Effector memory CD4-positive, alpha-beta T cell (primary cell): ENCODE data around the gene SEC61A2.

Source experiments
- DNase-seq, 3 donors: peaks; one replicate each; pipeline ENCODE4 v3.0.0-alpha.2; 2020
- H3K27ac ChIP-seq: 2 replicates; pipeline ENCODE4 v1.7.0; 2013; ENCODE audit warnings: mild to moderate bottlenecking, low read length, moderate library complexity; ENCODE audit not compliant: insufficient read depth, poor library complexity, severe bottlenecking
- H3K27me3 ChIP-seq: replicated peaks from 2 replicates; pipeline ENCODE4 v1.7.0; 2013; ENCODE audit warnings: mild to moderate bottlenecking, low read length; ENCODE audit not compliant: insufficient read depth, control insufficient read depth, poor library complexity, severe bottlenecking
- H3K36me3 ChIP-seq: 2 replicates; pipeline ENCODE4 v1.7.0; 2013; ENCODE audit warnings: mild to moderate bottlenecking, low read length, moderate library complexity; ENCODE audit not compliant: control insufficient read depth, insufficient read depth
- H3K4me1 ChIP-seq: 2 replicates; pipeline ENCODE4 v1.7.0; 2013; ENCODE audit warnings: low read length, mild to moderate bottlenecking; ENCODE audit not compliant: control insufficient read depth, insufficient read depth, poor library complexity, severe bottlenecking
- H3K4me3 ChIP-seq: 2 replicates; pipeline ENCODE4 v1.7.0; 2013; ENCODE audit warnings: low read length, low read depth, mild to moderate bottlenecking; ENCODE audit not compliant: insufficient read depth, poor library complexity, severe bottlenecking
- H3K9me3 ChIP-seq: 2 replicates; pipeline ENCODE4 v1.7.0; 2013; ENCODE audit warnings: mild to moderate bottlenecking, low read length, moderate library complexity; ENCODE audit not compliant: control insufficient read depth

SEC61A2 gene

DNA sequence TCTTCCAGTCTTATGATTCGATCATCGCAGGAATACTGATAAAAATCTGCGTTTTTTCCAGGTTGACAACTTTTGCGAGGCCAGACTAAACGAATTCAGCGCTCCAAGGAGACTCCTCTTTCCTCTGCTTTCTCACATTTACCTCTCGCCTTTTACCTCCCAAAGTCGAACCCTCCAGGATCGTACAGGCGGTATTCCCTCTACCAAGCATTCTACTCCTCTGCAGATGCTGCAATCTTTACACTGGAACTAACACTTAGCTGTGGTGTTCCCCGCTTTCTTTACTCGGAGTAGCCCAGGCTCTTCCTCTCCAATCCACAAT, 65.8 kb downstream of the SEC61A2 start:
- no peaks in the 10 kb centered on the region for H3K36me3 ChIP-seq
- H3K4me3 ChIP-seq: peak overlapping the region; percentile 94
- peak overlapping the region; percentile 97 for H3K27ac ChIP-seq
- H3K4me1 ChIP-seq: peaks cover 17% of the 10 kb centered on the region
- DNase-seq: no peak
- no peaks in the 10 kb centered on the region for H3K9me3 ChIP-seq
- no peaks in the 10 kb centered on the region for H3K27me3 ChIP-seq

DNA sequence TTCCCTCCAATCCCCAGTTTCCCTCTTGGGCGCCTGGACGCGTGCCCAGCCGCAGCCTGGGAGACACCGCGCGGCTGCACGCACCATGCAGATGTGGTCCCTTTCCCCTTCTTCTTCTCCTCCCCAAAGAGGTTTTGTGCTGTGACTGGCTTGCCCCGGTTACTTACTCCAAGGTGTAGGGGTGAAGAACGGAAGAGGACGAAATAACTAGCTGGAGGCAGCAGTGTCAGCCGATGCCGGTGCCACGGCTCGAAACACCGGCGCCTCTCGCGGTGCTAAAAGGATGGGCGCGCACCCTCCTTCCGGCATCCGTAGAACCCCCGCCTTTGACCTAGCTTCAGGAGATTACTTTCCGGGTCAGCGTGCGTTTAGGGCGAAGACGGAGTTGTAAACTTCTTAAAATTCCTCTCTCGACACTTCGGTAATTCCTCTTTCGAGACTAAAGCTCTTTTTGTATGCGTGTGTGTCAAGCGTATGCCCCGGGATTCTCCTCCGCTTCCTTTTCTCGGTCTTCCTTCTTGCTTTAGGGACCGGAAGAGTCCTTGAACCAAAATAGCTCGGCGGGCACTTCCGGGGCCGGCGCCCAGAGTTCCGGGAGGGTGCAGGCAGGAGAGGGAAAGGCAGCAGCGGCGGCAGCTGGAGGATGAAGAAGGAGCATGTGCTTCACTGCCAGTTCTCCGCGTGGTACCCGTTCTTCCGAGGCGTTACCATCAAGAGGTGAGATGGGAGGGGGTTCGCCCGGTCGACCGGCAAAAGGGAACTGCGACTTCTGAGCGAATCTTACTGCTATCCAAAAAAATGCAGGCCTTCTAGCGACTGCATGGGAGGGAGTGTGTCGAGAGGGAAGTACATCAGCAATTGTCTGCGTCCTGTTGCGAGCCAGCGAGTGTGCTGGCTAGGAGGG, 66.4 kb downstream of the SEC61A2 start, which contains the start of the genes CDC123 and NUDT5:
Gene CDC123, plus strand, starts transcription at position 586 of the 904 bp plus-strand sequence. Its CDS starts 58 bp downstream, at position 644.
Gene NUDT5, minus strand, starts transcription at position 289 of the 904 bp plus-strand sequence. CDS start 9,600 bp downstream, outside the sequence.
- Histone ChIP-seq H3K36me3 (no peaks in the 10 kb centered on the region), H3K9me3 (no peaks in the 10 kb centered on the region)
- peak; percentile 63 to 77 (median 76) for DNase-seq

DNA sequence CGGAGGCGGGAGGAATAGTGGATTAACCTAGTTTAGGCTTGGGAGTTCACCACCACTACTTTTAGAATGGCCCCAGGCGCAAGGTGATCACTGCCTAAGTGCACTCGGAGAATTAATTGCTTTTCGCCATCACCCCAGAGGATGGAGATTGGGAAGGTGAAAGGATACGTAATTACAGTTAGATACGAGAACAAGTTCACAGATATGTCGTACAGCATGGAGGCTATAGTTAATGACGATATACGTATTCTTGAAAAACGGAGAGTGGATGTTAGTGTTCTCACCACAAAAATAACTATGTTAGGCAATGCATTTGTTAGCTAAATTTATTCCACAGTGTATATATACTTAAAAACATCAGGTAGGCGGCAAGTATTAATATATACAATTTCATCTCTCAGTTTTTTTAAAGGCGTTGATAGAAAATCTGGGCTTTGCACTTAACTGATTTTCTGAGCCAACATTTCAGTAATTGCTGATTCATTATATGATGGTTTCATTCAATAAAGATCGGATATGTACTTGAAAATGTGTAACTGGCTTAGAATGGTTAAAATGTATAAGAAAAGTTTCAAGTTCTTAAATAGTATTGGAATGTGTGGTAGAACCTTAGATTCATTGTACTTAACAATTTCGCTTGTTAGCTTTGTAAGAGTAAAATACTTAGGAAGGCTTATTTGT, 67.2 kb downstream of the SEC61A2 start:
- no peak for DNase-seq
- H3K4me3 ChIP-seq: peak overlapping the region; percentile 94
- peaks cover 17% of the 10 kb centered on the region for H3K4me1 ChIP-seq
- no peaks in the 10 kb centered on the region for H3K9me3 ChIP-seq
- peak overlapping the region; percentile 97 for H3K27ac ChIP-seq
- no peaks in the 10 kb centered on the region for H3K36me3 ChIP-seq
- H3K27me3 ChIP-seq: no peaks in the 10 kb centered on the region

More for the DNA sequence above, 66.4 kb downstream of the SEC61A2 start, which contains the start of the genes CDC123 and NUDT5:
- peak within 1 kb of the TSS; percentile 94 for H3K4me3 ChIP-seq
- peaks cover 17% of the 10 kb centered on the region for H3K4me1 ChIP-seq
- H3K27me3 ChIP-seq: no peaks in the 10 kb centered on the region
- peak within 1 kb of the TSS; percentile 97 for H3K27ac ChIP-seq

DNA sequence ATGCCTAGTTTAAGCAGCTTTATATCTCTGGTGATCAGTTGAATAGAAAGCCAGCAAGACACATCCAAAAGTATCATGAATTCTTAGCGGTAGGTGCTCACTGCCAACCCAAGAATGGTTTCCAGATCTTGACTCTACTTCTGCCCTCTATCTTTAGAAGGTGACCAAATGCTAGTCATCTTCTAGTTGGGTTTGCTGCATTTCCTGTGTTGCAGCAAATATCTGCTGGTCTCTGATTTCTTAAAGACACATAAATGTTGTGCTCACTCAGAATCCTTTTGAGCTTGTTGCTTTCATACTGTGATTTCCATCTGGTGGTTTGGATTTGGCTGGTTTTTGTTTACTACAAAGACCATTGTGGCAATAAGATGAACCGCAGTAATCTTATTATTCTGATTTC, 68.7 kb downstream of the SEC61A2 start:
- Histone ChIP-seq H3K9me3 (no peaks in the 10 kb centered on the region), H3K36me3 (peaks cover 4% of the 10 kb centered on the region), H3K4me3 (no peak overlapping the region), H3K27ac (no peak overlapping the region), H3K27me3 (no peaks in the 10 kb centered on the region), H3K4me1 (peaks cover 17% of the 10 kb centered on the region)
- DNase-seq: no peak

DNA sequence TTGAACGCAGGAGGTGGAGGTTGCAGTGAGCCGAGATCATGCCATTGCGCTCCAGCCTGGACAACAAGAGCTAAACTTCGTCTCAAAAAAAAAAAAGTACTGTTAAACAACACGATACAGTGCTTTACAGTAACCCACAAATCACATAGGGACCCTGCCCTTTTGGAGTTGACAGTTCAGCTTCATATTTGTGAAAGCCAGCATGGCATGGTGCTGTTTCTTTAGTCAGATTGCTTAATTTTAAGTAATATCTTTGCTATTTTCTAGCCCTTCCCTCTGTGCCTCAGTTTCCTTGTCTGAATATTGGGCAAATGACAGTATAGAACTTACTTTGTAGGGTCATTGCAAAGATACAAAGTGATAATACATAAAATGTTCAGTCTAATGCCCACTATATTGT, 71.4 kb downstream of the SEC61A2 start:
- H3K27me3 ChIP-seq: no peaks in the 10 kb centered on the region
- no peak for DNase-seq
- H3K4me3 ChIP-seq: no peak overlapping the region
- no peaks in the 10 kb centered on the region for H3K9me3 ChIP-seq
- H3K27ac ChIP-seq: no peak overlapping the region
- H3K36me3 ChIP-seq: peaks cover 4% of the 10 kb centered on the region
- peaks cover 17% of the 10 kb centered on the region for H3K4me1 ChIP-seq

DNA sequence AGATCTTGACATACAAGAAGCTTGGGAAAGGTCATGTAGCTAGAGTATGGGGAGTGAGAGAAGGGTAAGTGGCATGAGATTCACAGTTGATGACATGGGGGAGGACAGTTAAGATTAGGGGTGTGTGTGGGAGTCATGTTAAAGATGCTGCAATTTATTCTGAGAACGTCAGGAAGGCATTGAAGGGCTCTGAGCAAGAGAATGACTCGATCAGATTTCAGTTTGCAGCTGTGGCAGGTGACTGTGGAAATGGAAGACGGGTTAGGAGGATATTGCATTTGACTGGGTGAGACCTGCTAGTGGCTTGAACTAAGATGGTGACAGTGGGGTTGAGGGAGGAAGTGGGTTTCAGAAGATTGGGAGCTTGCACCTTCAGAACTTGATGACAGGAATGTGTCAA, 72.1 kb downstream of the SEC61A2 start:
- no peak overlapping the region for H3K4me3 ChIP-seq
- H3K9me3 ChIP-seq: no peaks in the 10 kb centered on the region
- peaks cover 17% of the 10 kb centered on the region for H3K4me1 ChIP-seq
- H3K27ac ChIP-seq: no peak overlapping the region
- no peaks in the 10 kb centered on the region for H3K27me3 ChIP-seq
- H3K36me3 ChIP-seq: peaks cover 4% of the 10 kb centered on the region
- no peak for DNase-seq

DNA sequence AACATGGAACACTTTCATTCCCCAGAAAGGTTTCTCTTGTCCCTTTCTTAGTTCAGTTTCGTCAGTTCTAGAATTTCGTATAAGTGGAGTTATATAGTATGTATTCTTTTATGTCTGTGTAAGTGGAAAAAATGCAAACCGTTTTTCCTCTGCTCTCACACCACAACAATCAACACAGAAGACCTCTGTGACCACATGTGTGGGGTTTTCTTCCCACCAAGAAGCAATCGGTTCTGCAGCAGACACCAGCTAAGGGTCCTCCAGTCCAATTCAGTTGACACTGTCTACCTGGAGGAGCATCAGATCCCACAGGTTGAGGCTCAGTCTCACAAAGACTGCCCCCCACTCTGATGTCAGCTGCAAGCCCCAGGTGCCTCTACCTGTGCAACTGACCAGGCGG, 72.7 kb downstream of the SEC61A2 start:
- Histone ChIP-seq H3K4me3 (no peak overlapping the region), H3K27me3 (no peaks in the 10 kb centered on the region), H3K27ac (no peak overlapping the region), H3K4me1 (peaks cover 12% of the 10 kb centered on the region), H3K36me3 (peaks cover 4% of the 10 kb centered on the region), H3K9me3 (no peaks in the 10 kb centered on the region)
- no peak for DNase-seq

DNA sequence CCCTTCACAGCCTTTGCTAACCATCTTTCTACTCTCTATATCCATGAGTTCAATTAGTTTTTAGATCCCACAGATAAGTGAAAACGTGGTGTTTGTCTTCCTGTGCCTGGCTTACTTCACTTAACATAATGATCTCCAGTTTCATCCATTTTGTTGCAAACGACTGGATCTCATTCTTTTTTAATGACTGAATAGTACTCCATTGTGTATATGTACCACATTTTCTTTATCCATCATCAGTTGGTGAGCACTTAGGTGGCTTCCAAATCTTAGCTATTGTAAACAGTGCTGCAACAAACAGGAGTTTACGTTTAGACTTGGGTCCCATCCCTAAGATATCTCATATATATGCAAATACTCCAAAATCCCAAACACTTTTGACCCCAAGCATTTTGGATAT, 75.6 kb downstream of the SEC61A2 start:
- Histone ChIP-seq H3K36me3 (peaks cover 7% of the 10 kb centered on the region), H3K27ac (no peak overlapping the region), H3K9me3 (no peaks in the 10 kb centered on the region), H3K27me3 (no peaks in the 10 kb centered on the region), H3K4me1 (no peaks in the 10 kb centered on the region), H3K4me3 (no peak overlapping the region)
- DNase-seq: no peak

DNA sequence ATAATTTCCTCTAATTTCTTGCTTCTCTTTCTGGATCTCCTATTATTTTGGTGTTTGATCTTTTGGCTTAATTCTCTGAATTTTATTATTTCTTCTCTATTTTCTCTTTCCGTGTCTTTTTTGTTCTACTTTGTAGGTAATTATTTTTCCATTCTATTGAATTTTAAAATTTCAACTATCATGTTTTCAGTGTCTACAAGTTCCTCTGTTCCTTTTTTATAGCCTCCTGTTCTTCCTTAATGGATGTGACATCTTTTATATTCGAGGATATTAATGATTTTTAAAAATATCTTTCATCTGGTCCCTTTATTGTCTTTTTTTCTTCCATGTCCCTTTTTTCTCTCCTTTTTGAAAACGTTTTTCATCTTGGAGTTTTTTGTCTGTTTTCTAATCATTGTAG, 77.6 kb downstream of the SEC61A2 start:
- H3K36me3 ChIP-seq: peaks cover 18% of the 10 kb centered on the region
- no peak for DNase-seq

DNA sequence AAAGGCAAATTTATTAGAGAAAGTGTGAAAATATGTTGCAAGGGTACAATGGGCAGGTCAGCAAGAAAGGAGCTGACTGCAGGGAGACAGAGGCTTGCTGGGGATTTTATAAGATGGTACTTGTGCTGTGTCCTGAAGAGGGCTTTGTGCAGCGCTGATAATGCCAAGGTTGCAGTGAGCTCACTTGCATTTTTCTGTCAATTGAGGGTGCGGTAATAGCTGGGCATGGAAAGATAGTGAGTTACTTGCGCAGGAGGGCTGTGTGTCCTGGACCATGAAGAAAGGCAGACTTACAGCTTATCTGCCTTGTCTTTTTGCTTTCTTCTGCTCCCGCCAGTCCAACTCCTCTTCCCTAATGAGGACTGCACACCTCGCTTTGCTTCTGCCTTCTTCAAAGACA, 79.0 kb downstream of the SEC61A2 start:
- Histone ChIP-seq H3K4me1 (no peaks in the 10 kb centered on the region), H3K27me3 (no peaks in the 10 kb centered on the region), H3K27ac (no peak overlapping the region), H3K9me3 (no peaks in the 10 kb centered on the region), H3K4me3 (no peak overlapping the region), H3K36me3 (peaks cover 14% of the 10 kb centered on the region)
- no peak for DNase-seq

More for the DNA sequence above, 77.6 kb downstream of the SEC61A2 start:
- Histone ChIP-seq H3K4me3 (no peak overlapping the region), H3K27ac (no peak overlapping the region), H3K4me1 (no peaks in the 10 kb centered on the region), H3K9me3 (no peaks in the 10 kb centered on the region), H3K27me3 (no peaks in the 10 kb centered on the region)
